OCI-LY1 (cell line): ENCODE data around the gene PZP.

Experiments
- H2AFZ ChIP-seq: fragments of 200-600 bp; sonication (generic), shearing (Covaris generic); 2 replicates; pipeline ENCODE4 v1.6.0; 2014; ENCODE audit warnings: antibody characterized with exemption, mild to moderate bottlenecking, low read length
- H3F3A ChIP-seq: fragments of 200-600 bp; sonication (generic), shearing (Covaris generic); 2 replicates; pipeline ENCODE4 v1.6.0; 2014; ENCODE audit warnings: mild to moderate bottlenecking, antibody characterized with exemption, low read length, moderate library complexity; ENCODE audit not compliant: insufficient read depth
- H3K27ac ChIP-seq: fragments of 200-600 bp; sonication (generic); 2 replicates; pipeline ENCODE4 v1.5.1; 2014; ENCODE audit warnings: low read length, mixed run types, mild to moderate bottlenecking, low read depth; ENCODE audit not compliant: poor library complexity, severe bottlenecking
- H3K27me3 ChIP-seq: fragments of 200-600 bp; sonication (generic); 2 replicates; pipeline ENCODE4 v1.6.0; 2014; ENCODE audit warnings: antibody characterized with exemption, mild to moderate bottlenecking, low read length, moderate library complexity; ENCODE audit not compliant: insufficient read depth
- H3K36me3 ChIP-seq: fragments of 200-600 bp; sonication (generic); 2 replicates; pipeline ENCODE4 v1.6.1; 2014; ENCODE audit warnings: mild to moderate bottlenecking, antibody characterized with exemption, low read length, moderate library complexity, mixed read lengths; ENCODE audit not compliant: insufficient read depth
- H3K4me1 ChIP-seq: fragments of 200-600 bp; sonication (generic); 2 replicates; pipeline ENCODE4 v1.5.1; 2014; ENCODE audit warnings: mild to moderate bottlenecking, low read length, moderate library complexity; ENCODE audit not compliant: insufficient read depth, severe bottlenecking
- H3K4me2 ChIP-seq: fragments of 200-600 bp; sonication (generic), shearing (Covaris generic); 2 replicates; pipeline ENCODE4 v1.6.1; 2014; ENCODE audit warnings: low read length
- H3K4me3 ChIP-seq: fragments of 200-600 bp; sonication (generic); 2 replicates; pipeline ENCODE4 v1.5.1; 2014; ENCODE audit warnings: low read length, low read depth, mild to moderate bottlenecking, mixed read lengths; ENCODE audit not compliant: poor library complexity, severe bottlenecking
- H3K79me2 ChIP-seq: fragments of 200-600 bp; shearing (Covaris generic); 2 replicates; pipeline ENCODE4 v1.6.1; 2016; ENCODE audit warnings: mixed run types, low read length, mixed read lengths; ENCODE audit not compliant: insufficient read depth
- H3K9ac ChIP-seq: fragments of 200-600 bp; sonication (generic), shearing (Covaris generic); 2 replicates; pipeline ENCODE4 v1.6.1; 2014; ENCODE audit warnings: mild to moderate bottlenecking, low read length, mixed read lengths
- H3K9me2 ChIP-seq: fragments of 200-600 bp; sonication (generic), shearing (Covaris generic); 2 replicates; pipeline ENCODE4 v1.6.1; 2014; ENCODE audit warnings: low read depth, mild to moderate bottlenecking, low read length, mixed read lengths
- H3K9me3 ChIP-seq: fragments of 200-600 bp; shearing (Covaris generic); 2 replicates; pipeline ENCODE4 v1.6.1; 2014; ENCODE audit warnings: low read length, mixed read lengths
- H4K20me1 ChIP-seq: fragments of 200-600 bp; sonication (generic), shearing (Covaris generic); 2 replicates; pipeline ENCODE4 v1.6.0; 2016; ENCODE audit warnings: mild to moderate bottlenecking, low read length; ENCODE audit not compliant: insufficient read depth
- CTCF ChIP-seq: fragments of 200-600 bp; sonication (generic), shearing (Covaris generic); IDR thresholded peaks from 2 replicates; pipeline ENCODE4 v1.5.1; 2017; ENCODE audit warnings: mild to moderate bottlenecking, antibody characterized with exemption, low read length, moderate library complexity, mixed read lengths
- EZH2 ChIP-seq: fragments of 200-600 bp; sonication (generic), shearing (Covaris generic); IDR thresholded peaks from 2 replicates; pipeline ENCODE4 v1.8.0; 2017; ENCODE audit warnings: borderline replicate concordance, mixed run types, mild to moderate bottlenecking, antibody characterized with exemption, low read length, moderate library complexity, mixed read lengths

Gene PZP

GRCh38 chr12:9204380-9204779 is 3.8 kb downstream of the PZP start:
- Histone ChIP-seq H3K36me3 (no peaks in the 10 kb centered on the region), H3F3A (no peaks in the 10 kb centered on the region), H3K4me2 (no peak overlapping the region), H3K27ac (no peak overlapping the region), H3K4me1 (no peaks in the 10 kb centered on the region), H4K20me1 (no peaks in the 10 kb centered on the region), H3K79me2 (no peaks in the 10 kb centered on the region), H3K9ac (no peak overlapping the region), H3K27me3 (no peaks in the 10 kb centered on the region), H2AFZ (no peak overlapping the region), H3K9me3 (no peaks in the 10 kb centered on the region), H3K9me2 (no peaks in the 10 kb centered on the region; the same call in 1 of the 2 replicates), H3K4me3 (no peak overlapping the region)
- TF ChIP-seq CTCF: no peak
- no peak for TF ChIP-seq EZH2

- no peaks in the 10 kb centered on the region for H3K4me1 ChIP-seq
- H3K9ac ChIP-seq: no peak overlapping the region
- H3K4me3 ChIP-seq: no peak overlapping the region
- H3K4me2 ChIP-seq: no peak overlapping the region
- H3K9me3 ChIP-seq: no peaks in the 10 kb centered on the region
- H3K27ac ChIP-seq: no peak overlapping the region
- no peak overlapping the region for H2AFZ ChIP-seq
- TF ChIP-seq EZH2: no peak
- no peak for TF ChIP-seq CTCF
- no peaks in the 10 kb centered on the region for H3K79me2 ChIP-seq
- no peaks in the 10 kb centered on the region for H3K9me2 ChIP-seq
- no peaks in the 10 kb centered on the region for H3F3A ChIP-seq
- no peaks in the 10 kb centered on the region for H3K36me3 ChIP-seq
- H3K27me3 ChIP-seq: no peaks in the 10 kb centered on the region
- no peaks in the 10 kb centered on the region for H4K20me1 ChIP-seq
Measured at GRCh38 chr12:9198012-9198411, 10.2 kb downstream of the PZP start.

GRCh38 chr12:9184276-9184675 is 23.9 kb downstream of the PZP start:
- no peaks in the 10 kb centered on the region for H3K4me1 ChIP-seq
- H3K79me2 ChIP-seq: no peaks in the 10 kb centered on the region
- H3K9me2 ChIP-seq: no peaks in the 10 kb centered on the region
- no peaks in the 10 kb centered on the region for H3K36me3 ChIP-seq
- no peak overlapping the region for H2AFZ ChIP-seq
- H3K9me3 ChIP-seq: no peaks in the 10 kb centered on the region
- H3K9ac ChIP-seq: no peak overlapping the region
- H3K27ac ChIP-seq: no peak overlapping the region
- H4K20me1 ChIP-seq: no peaks in the 10 kb centered on the region
- no peak overlapping the region for H3K4me2 ChIP-seq
- no peaks in the 10 kb centered on the region for H3F3A ChIP-seq
- no peak overlapping the region for H3K4me3 ChIP-seq
- no peaks in the 10 kb centered on the region for H3K27me3 ChIP-seq
- TF ChIP-seq CTCF (no peak), EZH2 (no peak)
